KBM-7 (cell line): ENCODE data around the gene PIP5KL1.

ENCODE experiments used
- DNase-seq: peaks from one replicate; pipeline ENCODE4 v3.0.0-alpha.2; 2015
- in situ Hi-C: fragments of 300-500 bp; cut with MboI; formaldehyde crosslinking; loops from 2 replicates; pipeline ENCODE4 v1.14.3; 2020; ENCODE audit warnings: low sequenced_read_pairs, low pct_unique_long_range_greater_than_20kb, mixed read lengths

Gene PIP5KL1

DNA sequence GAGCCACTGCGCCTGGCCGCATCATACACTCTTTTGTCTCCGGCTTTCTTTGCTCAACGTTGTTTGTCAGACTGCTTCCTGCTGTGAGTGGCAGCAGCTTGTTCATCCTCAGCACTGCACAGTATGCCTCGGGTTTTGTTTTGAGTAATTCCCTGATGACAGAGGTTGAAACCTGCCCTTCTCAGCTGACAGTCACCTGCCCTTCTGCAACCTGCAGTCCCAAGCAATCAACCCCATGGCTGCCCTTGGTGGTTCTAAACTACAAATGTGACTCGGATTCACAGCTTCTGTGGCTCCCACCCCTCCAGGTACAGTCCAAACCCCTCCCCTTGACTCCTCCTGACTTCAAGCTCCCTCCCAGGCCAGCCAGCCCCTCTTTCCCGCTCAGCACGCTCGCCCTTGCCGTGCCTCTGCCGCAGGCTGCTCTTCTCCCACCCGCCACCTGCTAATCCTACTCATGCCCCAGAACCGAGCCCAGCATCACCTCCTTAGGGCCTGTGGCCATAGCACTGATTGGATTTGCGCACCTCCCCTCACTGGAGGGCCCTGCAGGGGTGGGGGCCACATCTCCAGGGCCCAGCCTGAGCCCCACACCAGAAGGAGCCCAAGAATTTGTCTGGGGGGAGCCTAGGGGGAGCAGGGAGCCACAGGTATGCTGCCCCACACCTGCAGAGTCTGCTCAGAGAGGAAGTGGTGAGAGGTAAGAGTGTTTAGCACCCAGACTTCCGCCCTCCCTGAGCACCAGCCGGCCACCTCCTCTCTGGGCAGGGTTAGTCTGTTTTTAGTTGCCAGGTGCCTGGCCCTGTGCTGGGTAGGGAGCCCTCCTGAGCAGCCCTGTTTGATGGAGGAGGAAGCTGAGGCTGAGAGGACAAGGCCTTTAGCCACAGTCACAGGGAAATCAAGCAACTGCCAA is 40.1 kb upstream of the PIP5KL1 start:
- in situ Hi-C loops: no loop called here
- no peak for DNase-seq

DNA sequence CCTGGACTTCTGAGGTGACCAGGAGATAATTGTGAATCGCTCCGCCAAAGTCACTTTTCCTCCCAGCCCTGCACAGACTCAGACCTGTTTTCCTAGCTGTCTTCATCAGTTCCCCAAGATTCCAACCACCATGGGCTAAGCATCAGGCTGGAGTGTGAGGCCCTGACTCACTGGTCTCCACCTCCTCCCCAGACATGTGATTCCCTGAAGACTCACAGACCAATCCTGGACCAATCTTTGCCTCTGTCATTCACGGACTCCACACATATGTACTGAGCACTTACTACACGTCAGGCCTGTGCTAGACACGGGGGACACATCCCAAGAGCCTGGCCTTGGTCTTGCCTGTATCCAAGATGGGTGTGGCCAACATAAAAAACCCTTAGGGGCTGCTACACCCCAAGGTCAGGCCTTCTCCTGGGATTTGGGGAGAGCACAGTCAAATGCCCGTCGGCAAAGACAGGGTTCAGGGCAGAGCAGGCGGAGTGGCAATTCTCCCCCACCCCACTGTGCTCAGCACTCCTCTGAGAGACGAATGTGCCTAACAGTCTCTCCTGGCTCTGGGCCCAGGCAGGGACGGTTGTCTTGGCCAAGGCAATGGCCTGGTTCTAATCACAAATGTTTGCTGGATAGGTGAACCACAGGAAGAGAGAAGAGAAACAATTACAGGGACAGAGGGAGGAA is 38.3 kb upstream of the PIP5KL1 start:
- no peak for DNase-seq
- in situ Hi-C loops: no loop called here

DNA sequence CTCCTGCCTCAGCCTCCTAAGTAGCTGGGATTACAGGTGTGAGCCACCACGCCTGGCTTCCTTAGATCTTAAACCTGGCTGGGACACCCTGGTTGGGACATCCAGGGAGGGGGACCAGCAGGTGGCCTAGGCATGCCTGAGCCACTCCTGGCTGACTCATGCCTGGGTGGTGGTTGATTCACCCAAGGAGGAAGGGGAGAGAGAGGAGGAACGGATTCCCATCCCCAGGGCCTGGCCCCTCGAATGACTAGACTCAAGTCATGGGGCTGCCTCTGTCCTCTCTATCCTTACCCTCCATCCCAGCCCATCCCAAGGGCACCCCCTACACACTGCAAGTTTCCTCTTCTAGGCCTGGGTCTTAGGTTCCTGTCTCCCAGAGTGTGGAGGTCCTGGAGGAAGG is 37.5 kb upstream of the PIP5KL1 start:
- no peak for DNase-seq
- in situ Hi-C loops: no loop called here

DNA sequence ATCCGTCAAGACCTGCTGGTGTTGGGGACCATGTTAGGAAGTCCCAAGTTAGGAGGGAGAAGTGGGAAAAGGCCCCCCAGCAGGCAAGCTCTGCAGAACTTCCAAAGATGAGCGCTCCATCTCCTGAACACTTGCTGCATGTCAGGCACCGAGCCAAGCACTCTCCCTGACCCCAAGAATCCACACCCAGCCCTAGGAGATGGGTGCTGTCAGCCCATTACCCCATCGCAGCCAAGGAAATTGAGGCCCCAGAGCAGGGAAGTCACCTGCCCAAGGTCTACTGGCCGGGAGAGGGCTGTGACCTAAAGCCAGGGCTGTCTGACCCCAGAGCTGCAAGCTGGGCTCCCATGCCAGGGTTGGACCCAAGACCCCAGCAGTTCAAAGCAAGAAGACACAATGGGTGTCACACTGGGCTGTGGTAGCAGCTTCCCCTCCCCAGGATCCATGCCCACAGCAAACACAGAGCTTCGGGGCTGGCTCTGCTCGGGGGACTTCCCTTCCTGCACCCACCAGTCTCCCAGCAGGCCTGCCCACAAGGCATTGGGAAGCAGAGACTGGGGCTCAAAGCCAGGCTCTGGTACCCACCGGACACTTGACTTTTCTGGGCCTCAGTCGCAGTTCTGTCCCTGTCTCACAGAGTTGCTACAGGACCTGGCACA is 36.7 kb upstream of the PIP5KL1 start:
- in situ Hi-C loops: no loop called here
- DNase-seq: no peak

DNA sequence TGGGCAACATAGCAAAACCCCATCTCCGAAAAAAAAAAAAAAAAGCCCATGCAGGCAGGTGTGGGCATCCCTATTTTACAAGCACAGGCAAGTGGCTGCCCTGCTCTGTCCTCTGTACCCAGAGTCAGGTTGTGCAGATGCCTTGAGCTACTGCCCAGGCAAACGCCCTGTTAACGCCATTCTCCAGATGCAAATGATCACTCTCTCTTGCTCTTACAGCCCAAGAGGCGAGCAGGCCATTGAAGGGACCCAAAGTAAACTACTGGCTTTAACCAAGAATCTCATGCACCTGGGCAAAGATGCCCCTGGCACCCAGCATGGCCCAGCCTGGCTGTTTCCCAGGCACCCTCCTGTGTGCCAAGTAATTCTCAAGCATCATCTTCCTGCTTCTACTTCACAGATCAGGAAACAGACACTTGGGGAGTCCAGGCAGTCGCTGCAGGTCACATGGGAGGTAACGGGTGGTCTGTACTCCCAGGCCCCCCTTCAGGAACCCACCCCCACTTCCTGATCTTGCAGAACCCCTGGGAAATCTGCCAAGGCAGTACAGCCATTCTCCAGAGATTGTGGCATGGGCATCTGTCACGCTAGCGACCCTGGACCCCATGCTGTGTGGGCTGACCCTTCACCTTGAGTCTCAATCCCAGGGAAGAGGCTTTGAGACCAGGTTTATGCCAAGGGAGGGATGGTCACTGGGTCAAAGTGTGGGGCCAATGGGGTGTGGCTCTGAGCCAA is 36.0 kb upstream of the PIP5KL1 start:
- in situ Hi-C loops: no loop called here
- DNase-seq: no peak

DNA sequence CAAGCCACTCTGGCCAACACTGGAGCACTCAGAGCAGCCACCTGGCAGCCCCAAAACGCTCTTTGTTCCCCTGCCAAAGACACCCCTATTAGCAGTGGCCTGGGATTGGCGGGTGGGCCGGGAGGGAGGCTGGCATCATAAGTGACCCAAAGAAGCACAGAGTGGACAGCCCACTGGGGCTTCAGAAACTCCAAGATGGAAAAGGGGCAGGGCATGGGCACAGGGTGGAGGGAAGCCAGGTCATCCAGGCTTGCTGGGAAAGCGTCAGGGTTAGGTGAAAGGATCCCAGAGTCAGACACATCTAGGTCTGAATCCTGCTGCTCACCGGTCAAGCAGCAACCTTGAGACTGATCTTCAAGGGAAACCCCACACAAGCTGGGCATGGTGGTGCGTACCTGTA is 35.4 kb upstream of the PIP5KL1 start:
- in situ Hi-C loops: no loop called here
- no peak for DNase-seq

DNA sequence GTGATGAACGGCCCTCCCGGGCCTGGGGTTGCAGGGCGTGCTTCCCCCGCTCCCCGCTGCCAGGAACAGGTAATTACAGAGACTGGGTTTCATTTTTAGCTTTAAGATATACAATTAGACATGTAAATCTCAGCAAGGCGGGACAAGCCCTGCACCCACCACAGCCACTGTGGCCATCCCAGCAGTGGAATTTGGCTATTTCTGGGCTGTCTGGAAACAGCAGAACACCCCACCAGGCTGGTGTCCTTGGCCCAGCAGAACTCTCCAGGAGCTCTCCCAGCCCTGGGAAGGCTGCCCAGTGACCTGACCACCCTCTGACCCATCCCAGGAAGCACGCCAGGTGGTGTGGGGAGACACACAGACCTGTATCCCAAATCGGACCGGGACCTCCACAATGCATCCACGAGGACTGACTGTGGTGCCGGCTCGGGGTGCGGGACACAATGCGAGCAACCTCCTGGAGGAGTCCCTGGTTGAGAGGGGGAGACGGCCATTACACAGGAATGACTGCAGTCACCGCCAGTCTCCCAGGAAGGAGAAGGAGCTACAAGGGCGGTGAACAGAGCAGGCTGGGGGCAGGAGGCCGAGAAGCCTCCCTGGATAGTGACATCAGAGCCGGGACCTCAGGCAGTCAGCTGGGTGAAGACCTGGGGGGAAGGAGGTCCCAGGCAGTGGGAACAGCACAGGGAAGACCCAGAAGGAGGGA is 32.9 kb upstream of the PIP5KL1 start:
- in situ Hi-C loops: no loop called here
- no peak for DNase-seq

DNA sequence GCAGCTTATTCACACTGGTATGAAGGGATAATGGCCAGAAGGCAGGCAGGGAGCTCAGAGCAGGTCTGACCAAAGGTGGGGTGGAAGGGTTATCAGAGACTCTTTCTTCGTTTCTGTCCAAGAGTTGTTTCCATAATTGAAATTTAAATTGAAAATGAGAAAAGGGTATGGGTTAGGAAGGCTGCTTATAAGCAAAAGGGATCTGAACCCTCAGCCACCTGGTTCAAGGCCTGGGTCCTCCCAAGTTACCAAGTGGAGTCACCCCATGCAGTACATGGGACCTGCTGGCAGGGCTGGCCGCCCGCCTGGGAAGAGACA is 32.4 kb upstream of the PIP5KL1 start:
- in situ Hi-C loops: no loop called here
- no peak for DNase-seq

DNA sequence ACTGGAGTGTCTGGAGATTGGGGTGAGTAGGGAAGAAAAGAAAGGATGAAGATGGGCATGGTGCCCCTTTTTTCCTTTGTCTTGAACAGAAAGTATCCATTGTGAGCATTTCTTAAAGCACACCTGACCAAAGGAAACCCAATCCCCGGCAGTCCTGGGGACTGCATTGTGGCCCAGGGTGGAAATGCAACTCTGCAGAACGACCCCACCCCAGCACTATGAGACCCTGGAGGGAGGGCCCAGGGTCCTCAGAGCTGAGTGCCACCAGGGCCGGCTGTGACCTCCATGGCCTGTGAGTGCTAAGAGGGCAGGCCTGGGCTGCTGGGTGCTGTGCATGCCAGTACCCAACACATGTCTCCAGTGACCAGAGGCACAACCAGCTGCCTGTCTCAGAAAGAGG is 31.7 kb upstream of the PIP5KL1 start:
- in situ Hi-C loops: no loop called here
- no peak for DNase-seq

DNA sequence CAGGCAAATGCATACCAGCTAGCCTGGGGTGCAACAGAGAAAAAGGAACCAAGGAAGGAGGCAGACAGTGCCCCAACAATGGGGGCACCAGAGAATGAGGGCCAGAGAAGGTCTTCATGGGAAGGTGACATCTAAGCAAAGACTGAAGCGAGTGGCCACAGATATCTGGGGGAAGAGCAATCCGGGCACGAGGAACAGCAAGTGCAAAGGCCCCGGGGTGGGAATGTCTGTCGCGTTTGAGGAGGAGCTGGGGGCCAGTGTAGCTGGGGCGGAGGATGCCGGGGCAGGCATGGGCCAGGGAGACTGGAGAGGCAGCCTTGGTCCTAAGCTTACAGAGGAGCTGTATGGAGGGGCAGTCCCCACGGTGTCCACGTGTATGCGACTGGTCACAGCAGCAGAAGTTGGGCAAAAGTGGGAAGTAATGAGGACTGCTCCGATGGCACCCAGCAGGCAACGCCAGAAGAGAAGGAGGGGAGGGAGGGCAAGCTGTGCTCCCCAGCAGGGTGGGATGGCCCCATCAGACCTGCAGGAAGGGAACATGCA is 31.1 kb upstream of the PIP5KL1 start:
- in situ Hi-C loops: no loop called here
- DNase-seq: no peak

DNA sequence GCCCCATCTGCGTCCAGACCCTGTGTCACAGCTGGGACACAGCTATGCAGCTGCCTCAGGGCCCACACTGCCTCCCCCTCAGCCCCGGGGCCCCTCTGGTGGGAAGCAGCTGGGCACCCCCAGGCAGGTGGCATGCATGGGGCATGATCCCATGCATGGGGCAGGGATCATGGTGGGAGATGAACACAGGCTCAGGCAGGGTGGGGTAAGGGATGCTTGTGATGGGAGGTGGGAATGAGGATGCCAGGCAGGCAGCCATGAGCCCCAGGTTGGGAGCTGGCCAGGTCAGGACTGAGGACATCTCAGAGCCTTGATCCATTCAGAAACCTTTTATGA is 30.5 kb upstream of the PIP5KL1 start:
- in situ Hi-C loops: no loop called here

DNA sequence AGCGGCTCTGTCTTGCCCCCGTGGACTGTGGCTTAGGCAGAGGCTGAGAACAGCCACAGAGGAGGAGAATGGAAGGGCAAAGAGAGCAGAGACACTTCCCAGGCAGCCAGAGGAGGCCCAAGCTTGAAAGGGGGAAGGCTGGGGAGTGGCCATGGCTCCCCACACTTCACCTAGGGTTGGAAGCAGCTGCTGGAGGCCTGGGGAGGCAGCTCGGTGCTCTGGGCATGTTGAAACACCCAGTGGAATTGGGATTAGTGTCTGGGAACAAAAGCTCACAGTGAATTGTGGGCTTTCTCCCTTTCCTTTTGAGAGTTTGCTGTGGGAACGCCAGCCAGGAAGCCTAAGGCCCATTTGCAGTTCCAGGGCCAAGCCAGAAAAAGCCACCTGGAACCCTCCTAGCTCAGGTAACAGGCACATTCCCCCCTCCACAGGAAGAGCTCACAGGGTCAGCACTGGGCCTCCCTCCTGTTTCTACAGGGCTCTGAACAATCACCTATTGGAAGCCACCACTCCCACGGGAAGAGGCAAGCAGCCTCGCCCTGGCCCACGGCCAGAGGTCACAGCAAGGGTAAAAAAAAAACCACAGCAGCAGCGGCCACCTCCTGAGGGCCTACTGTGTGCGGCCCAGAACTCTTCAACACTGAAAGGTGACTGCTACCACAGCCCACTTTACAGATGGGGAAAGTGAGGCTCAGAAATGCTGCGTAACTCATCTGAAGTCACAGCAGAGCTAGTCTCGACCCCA is 30.0 kb upstream of the PIP5KL1 start:
- DNase-seq: no peak
- in situ Hi-C loops: no loop called here

More for the DNA sequence above, 30.5 kb upstream of the PIP5KL1 start:
- no peak for DNase-seq

DNA sequence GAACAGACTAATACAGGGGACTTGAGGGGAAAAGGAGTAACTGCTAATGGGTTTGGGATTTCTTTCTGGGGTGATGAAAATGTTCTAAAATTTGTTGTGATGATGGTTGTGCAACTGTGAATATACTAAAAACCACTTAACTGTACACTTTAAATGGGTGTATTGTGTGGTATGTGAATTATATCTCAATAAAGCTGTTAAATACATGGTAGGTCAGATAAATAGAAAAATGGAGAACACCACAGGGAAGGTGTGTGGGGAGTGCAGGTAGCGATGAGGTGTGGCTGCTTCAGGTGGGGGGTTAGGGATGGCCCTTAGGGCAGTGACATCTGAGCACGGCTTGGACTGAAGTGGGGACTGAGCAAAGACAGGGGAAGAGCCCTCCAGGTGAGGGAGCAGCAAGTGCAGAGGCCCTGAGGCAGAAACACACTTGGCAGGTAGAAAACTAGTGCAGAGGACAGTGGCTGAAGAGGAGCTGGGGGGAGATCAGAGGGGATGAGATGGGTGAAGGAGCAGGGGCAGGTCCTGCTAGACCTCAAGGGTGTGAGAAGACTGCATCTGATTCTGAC is 29.3 kb upstream of the PIP5KL1 start:
- in situ Hi-C loops: no loop called here
- DNase-seq: no peak

DNA sequence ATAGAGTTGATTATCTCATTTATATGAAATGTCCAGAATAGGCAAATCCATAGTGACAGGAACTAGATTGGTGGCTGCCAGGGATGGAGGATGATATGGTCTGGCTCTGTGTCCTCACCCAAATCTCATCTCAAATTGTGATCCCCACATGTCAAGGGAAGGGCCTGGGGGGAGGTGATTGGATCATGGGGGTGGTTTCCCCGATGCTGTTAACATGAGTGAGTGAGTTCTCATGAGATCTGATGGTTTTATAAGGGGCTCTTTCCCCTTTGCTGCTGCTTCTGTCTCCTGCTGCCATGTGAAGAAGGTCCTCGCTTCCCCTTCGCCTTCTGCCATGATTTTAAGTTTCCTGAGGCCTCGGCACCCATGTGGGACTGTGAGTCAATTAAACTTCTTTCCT is 28.8 kb upstream of the PIP5KL1 start:
- no peak for DNase-seq
- in situ Hi-C loops: no loop called here

DNA sequence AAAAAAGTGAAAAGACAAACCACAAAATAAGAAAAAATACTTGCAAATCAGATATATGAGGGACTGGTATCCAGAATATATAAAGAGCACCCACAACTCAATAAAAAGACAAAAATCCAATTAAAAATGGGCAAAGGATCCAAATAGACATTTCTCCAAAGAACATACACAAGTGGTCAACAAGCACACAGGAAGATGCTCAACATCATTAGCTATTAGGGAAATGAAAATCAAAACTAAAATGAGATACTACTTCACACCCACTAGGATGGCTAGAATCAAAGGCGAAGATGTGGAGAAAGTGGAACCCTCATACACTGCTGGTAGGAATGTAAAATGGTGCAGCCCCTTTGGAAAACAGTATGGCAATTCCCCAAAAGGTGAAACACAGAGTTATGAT is 28.2 kb upstream of the PIP5KL1 start:
- DNase-seq: no peak
- in situ Hi-C loops: no loop called here

DNA sequence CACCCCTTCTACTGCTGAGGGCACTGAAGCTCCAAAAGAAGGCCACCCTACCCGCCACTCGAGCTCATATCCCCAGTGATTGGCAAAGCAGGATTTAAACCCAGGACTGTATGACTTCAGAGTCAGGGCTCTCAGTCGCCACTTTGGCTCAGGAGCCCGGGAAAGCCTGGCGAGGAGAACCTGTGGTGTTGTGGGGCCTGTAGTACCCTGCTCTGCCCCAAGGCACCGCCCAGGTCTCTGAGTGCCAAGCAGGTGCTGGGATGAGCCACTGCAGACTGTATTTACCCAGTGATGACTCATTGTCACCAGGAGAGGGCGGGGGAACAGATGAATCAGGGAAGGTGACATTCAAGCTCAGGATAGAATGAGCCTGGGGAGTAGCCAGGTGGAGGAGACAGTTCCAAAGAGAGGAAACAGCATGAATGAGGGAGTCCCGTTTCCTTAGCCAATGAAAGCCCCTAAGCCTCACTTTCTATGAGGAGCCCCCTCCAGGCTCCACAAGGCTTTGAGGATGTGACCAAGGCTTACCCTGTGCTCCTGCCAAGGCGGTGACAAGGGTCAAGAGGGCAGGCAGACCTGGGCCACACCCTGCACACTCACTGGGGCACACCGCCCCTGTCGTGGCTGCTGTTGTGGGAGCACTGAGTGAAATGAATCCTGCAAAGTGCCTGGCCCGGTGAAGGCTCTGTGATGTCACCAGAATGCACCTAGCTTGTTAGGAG is 24.9 kb upstream of the PIP5KL1 start:
- in situ Hi-C loops: no loop called here
- peak; percentile 63 for DNase-seq

DNA sequence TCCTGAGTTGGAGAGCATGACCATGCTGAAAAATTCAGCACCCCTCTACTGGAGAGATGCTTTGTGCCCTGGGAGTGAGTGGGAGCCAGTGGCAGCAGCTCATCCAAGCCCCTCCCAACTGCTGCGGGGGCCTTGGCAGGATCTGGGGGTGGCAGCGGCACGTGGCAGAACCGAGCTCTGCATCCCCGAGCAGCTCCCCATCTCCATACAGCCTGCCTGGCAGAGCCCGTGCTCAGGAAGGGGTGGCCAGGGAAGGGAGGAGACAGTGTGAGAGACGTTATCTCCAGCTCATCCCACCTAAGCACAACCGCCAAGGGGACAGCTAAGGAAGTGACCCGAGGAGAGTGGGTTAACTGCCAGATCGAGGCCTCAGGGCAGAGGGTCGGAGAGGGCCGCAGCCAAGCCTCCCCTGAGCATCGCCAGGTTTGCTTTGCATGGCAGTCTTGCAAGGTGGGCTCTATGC is 24.3 kb upstream of the PIP5KL1 start:
- in situ Hi-C loops: no loop called here
- DNase-seq: no peak
